GM19463 (cell line): Measurements from ENCODE around the gene TSPAN32.

ENCODE experiments used
- ATAC-seq: cut with Tn5 transposase; IDR thresholded peaks from one replicate; pipeline ENCODE4 v1.9.1; 2021; ENCODE audit warnings: mild to moderate bottlenecking, moderate library complexity; ENCODE audit not compliant: unreplicated experiment

TSPAN32 gene

DNA sequence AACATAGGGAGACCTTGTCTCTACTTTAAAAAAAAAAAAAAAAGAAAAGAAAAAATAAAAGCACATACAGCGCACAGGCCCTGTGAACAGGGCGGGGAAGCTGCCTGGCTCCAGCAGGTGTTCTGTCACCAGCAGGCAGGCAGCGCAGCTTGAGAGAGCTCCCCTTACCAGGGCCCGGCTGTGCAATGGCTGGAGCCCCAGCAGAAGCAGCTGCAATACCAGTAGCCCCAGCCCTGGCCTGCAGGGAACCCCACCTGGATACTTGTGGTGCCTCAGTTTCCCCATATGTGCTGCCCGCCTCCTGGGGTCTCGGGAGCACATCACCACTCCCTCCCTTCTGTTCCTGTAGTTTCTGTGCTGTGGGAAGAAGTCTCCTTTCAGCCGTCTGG, 12.3 kb downstream of the TSPAN32 start:
- no peak for ATAC-seq

GRCh38 chr11:2314525-2315394, 12.9 kb downstream of the TSPAN32 start:
- no peak for ATAC-seq

- ATAC-seq: no peak
Measured at GRCh38 chr11:2315395-2316168, 13.8 kb downstream of the TSPAN32 start.

DNA sequence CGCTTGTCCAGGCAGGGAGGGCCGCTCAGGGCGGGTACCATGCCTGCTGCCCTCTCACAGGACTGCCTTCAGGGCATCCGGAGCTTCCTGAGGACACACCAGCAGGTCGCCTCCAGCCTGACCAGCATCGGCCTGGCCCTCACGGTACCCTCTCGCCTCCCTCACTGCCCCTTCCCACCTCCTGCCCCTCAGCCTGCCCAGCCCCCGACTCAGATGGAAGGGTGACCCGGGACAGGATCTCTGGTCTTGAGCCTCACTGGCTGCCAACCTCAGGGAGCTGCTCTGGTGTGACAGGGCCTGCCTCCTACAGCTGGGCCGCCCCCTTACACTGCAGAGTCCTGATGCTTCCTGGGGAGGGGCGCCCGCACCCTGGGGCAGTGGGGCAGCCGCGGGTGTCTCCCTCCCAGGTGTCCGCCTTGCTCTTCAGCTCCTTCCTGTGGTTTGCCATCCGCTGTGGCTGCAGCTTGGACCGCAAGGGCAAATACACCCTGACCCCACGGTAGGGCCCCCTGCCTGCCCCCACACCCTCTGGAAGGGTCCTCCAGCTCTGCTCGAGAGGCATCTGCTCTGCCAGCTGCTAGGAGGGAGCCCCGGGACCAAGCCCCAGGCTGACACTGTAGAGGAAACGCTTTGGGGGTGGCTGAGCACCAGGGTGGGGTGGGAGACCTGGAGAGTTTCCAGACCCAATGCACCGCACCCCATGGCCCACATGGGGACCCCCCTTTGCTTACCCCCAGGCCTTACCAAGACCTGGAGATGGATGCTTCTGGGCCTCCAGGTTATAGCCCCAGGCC, 14.6 kb downstream of the TSPAN32 start:
- ATAC-seq: no peak

- ATAC-seq: no peak
Measured at GRCh38 chr11:2316963-2317244, 15.1 kb downstream of the TSPAN32 start.

DNA sequence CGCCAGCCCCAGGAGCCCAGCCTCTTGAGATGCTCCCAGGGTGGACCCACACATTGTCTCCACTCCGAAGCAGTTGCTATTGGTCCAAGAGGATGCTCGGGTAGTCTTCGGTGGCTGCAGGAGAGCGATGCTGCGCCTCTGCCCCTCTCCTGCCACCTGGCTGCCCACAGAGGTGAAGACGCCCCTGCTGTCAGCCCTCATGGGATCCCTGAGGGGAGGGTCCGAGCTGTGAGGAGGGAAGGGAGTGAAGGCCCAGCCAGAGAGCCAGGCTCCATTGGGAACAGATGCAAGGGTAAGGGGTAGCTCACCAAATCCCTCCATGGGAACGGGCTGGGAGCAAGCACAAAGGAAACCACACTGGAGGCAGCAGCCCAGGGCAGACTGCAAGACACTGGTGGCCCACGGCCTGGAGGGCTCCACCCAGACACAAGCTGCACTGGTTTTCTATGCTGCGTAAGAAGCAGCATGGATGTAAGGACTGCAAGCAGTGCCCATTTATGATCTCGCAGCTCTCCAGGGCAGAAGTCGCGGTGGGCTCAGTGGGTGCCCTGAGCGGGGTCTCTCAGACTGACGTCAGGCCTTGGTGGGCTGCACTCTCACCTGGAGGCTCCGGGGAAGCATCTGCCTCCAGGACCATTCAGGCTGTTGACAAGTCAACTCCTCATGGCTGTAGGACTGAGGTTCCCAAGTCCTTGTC, 15.7 kb downstream of the TSPAN32 start:
- no peak for ATAC-seq

DNA sequence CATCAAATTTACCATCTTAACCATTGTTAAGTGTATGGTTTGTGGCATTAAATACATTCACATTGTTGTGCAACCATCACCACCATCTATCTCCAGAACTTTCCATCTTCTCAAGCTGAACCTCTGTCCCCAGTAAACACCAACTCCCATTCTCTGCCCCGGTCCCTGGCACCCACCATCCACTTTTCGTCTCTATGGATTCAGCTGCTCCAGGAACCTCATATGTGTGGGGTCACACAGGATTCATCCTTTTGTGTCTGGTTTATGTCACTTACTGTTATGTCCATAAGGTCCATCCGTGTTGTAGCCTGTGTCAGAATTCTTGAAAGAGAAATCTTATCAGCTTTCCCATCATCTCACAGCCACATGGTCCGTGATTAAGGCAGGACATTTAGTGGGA, 16.3 kb downstream of the TSPAN32 start:
- ATAC-seq: no peak

DNA sequence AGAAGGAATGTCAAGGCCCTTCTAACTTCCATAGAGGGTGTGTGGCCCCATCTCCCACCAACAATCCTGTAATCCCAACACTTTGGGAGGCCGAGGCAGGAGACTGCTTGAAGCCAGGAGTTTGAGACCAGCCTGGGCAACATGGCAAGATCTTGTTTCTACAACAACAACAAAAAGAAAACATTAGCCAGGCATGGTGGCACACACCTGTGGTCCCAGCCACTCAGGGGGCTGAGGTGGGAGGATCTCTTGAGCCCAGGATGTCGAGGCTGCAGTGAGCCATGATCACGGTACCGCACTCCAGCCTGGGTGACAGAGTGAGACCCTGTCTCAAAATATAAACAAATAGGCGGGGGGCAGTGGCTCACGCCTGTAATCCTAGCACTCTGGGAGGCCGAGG, 16.9 kb downstream of the TSPAN32 start:
- no peak for ATAC-seq

DNA sequence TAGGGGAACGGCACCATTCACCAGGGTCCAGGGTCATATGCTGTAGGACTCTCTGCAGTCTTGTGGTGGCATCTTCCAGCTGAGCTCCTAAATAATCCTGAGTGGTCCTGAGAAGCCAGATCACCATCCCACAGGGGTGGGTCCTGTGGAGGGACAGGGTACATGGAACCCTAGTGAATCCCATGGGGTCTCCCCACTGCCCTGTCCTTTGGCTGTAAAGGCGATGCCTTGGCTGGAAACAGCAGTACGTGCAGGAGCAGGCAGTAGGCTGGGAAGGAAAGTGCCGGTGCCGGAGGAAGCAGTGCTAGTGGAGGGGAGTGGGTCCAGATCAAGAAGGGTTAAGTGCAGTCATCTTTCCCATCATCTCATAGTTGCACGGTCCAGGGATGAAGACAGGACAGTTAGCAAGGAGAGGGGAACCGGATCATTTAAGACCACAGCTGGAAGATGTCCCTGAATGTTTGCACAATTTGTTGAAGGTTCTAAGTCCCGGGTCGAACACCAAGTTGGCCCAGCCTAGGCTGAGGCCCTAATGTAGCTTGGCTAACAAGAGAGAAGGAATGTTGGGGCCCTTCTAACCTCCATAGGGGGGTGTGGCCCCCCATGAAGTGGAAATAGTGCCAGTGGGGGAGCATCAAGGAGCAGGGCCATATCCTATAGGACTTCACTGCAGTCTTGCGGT, 18.1 kb downstream of the TSPAN32 start:
- no peak for ATAC-seq

DNA sequence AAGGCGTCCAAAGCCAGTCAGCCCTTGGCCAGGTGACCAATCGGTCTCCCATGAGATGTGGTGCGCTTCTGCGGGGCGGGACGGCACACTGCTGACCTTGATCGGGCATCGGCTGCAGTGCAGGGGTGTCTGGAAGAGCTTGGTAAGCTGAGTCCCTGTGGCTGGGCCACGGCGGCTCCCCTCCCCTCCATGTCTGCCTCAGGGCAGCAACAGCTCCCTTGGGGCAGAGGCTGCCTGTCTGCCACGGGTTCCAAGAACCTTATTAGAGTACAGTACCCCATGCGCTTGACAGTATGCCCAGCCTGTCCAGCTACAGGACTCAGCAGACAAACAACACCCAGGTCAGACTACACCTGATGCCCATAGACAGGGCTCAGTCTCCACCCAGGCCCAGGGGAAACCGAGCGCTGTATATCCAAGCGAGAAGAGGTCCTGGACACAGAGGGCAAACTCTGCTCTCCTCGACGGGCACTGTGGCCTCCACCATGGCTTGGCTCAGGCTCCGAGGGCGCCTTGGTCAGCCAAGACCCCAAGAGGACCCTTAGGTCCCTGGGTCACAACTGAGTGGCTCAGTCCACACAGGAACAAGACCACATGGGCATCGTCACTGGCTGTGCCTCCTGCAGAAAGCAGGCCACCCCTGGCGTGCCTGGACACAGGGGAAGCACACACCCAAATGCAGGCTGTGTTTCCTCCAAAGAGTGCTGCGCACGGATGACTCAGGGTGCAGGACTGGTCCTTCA, 18.9 kb downstream of the TSPAN32 start:
- no peak for ATAC-seq

- no peak for ATAC-seq
Measured at GRCh38 chr11:2321311-2321683, 19.5 kb downstream of the TSPAN32 start.

GRCh38 chr11:2325123-2325522, 23.3 kb downstream of the TSPAN32 start:
- ATAC-seq: no peak

- no peak for ATAC-seq
Measured at GRCh38 chr11:2325719-2326118, 23.9 kb downstream of the TSPAN32 start.

DNA sequence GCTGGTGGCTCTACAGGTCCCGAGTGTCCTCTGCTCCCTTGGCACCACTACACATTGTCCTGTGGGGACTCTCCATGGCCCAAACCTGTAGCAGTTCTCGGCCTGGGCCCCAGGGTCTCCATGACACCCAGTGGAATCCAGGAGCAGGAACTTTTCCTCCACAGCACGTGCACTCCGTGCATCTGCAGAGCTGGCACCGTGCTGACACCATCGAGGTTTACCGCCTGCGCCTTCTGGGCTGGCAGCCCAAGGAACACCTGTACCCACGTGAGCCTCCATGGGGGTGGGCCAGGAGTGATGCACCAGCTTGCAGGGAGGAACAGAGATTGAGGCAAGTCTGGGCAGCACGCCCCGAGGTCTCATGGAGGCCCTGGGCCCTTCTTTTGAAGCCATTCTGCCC, 25.2 kb downstream of the TSPAN32 start:
- no peak for ATAC-seq

GRCh38 chr11:2328021-2328420, 26.2 kb downstream of the TSPAN32 start:
- no peak for ATAC-seq

GRCh38 chr11:2328656-2329354, 27.0 kb downstream of the TSPAN32 start:
- ATAC-seq: no peak

DNA sequence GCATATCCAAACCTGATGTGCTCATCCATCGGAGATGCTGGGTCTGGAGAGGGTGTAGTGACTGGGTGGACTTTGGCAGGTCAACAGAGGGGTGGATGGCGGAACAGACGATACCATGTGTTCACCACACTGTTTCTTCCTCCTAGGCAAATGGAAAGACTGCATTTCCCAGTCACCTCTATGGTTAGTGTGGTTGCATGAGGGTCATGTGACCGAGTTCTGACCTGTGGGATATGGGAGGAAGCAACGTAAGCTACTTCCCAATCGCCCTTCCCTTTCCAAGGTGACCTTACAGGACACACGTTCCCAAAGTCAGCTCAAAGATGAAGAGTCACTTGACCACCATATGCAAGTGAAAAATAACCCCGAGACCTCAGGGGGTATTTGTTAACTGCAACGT, 27.7 kb downstream of the TSPAN32 start:
- no peak for ATAC-seq

GRCh38 chr11:2330696-2331095, 28.9 kb downstream of the TSPAN32 start:
- no peak for ATAC-seq

DNA sequence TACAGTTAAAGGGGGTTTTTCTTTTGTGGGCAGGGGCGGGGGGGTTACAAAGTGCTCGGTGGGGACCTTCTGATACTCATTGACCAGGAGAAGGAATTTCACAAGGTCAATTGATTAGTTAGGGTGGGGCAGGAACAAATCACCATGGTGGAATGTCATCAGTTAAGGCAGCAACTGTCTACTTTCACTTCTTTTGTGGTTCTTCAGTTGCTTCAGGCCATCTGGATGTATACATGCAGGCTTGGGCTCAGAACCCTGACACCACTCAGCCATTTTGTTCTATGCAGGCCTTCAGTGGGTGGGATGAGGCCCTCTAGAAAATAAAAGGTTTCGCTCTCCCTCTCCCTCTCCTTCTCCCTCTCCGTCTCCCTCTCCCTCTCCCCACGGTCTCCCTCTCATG, 29.6 kb downstream of the TSPAN32 start:
- no peak for ATAC-seq
